A549 (cell line): ENCODE results near the gene SLIRP. TPM values are rescaled to one million over a fixed set of nuclear protein-coding genes. Genes with fewer than 3 reads are reported as not detected.

Experiments
- ATAC-seq, 2 experiments: fragments of 200-7000 bp in 1 of 2; fragments of >200 bp in 1 of 2; cut with Nextera tagmentation in 1 of 2; cut with Tn5 transposase in 1 of 2; 3 replicates each; pipeline versions ENCODE4 v1.8.0 to v1.9.1; 2018 to 2020; ENCODE audit warnings: mild to moderate bottlenecking in 1 of 2, moderate library complexity in 1 of 2
- CTCF ChIA-PET: fragments of 300-600 bp; sonication (Branson Sonifier 250); formaldehyde crosslinking; extraction: SDS; loops from one replicate; lab custom pipeline; 2021; ENCODE audit warnings: antibody characterized with exemption, inconsistent platforms; lab: Yijun Ruan, JAX
- POLR2A ChIA-PET: fragments of 350-600 bp; formaldehyde crosslinking; extraction: SDS; loops from one replicate; lab custom pipeline; 2021; ENCODE audit warnings: antibody characterized with exemption, inconsistent platforms; lab: Yijun Ruan, JAX
- DNase-seq, 2 experiments: peaks; one replicate each; pipeline versions ENCODE4 v3.0.0 to v3.0.0-alpha.2; 2011 to 2016; ENCODE audit warnings: low read depth in 1 of 2, low spot score in 1 of 2
- FAIRE-seq: peaks from 2 replicates; lab custom pipeline; 2011; peaks lifted over from hg19 to GRCh38; lab: Jason Lieb, UNC
- H3K27ac ChIP-seq, 2 experiments: fragments of >200 bp; sonication (Bioruptor Twin); formaldehyde crosslinking; 3 replicates each; pipeline ENCODE4 v1.5.1; 2016 to 2017
- H3K4me1 ChIP-seq: fragments of >200 bp; sonication (Bioruptor Twin); formaldehyde crosslinking; 3 replicates; pipeline ENCODE4 v1.6.1; 2016
- H3K4me2 ChIP-seq: fragments of >200 bp; sonication (Bioruptor Twin); formaldehyde crosslinking; 3 replicates; pipeline ENCODE4 v1.6.1; 2016
- H3K4me3 ChIP-seq: fragments of >200 bp; sonication (Bioruptor Twin); formaldehyde crosslinking; 3 replicates; pipeline ENCODE4 v1.5.1; 2016
- H3K9me3 ChIP-seq: fragments of >200 bp; sonication (Bioruptor Twin); formaldehyde crosslinking; 3 replicates; pipeline ENCODE4 v1.6.1; 2016
- CHD2 ChIP-seq: fragments of 150-350 bp; IDR thresholded peaks from 2 replicates; pipeline ENCODE4 v1.6.1; 2014; ENCODE audit warnings: low read length; ENCODE audit not compliant: partially characterized antibody
- CHD4 ChIP-seq: fragments of 200-600 bp; sonication (generic); IDR thresholded peaks from 2 replicates; pipeline ENCODE4 v1.6.1; 2016; ENCODE audit warnings: antibody characterized with exemption, mild to moderate bottlenecking, borderline replicate concordance
- EP300 ChIP-seq, 2 experiments: fragments of >200 bp; sonication (Bioruptor Twin); formaldehyde crosslinking; IDR thresholded peaks; 2 replicates in 1 of 2; 3 replicates in 1 of 2; pipeline ENCODE4 v1.6.1; 2016 to 2017
- FOXS1 ChIP-seq: fragments of 250-450 bp; sonication (Bioruptor Pico); IDR thresholded peaks from 2 replicates; pipeline ENCODE4 v1.5.0; 2020; ENCODE audit warnings: mild to moderate bottlenecking, moderate library complexity
- GATA3 ChIP-seq: IDR thresholded peaks from 2 replicates; pipeline ENCODE4 v1.6.1; 2012; ENCODE audit warnings: borderline replicate concordance
- JUN ChIP-seq, 2 experiments: fragments of >200 bp; sonication (Bioruptor Twin); formaldehyde crosslinking; IDR thresholded peaks; 2 replicates in 1 of 2; 3 replicates in 1 of 2; pipeline ENCODE4 v1.6.1; 2016 to 2017
- NFE2L2 ChIP-seq: fragments of 150-350 bp; conservative IDR thresholded peaks from 2 replicates; pipeline ENCODE4 v1.6.1; 2014; ENCODE audit warnings: low read length
- RCOR1 ChIP-seq: fragments of 150-350 bp; IDR thresholded peaks from 2 replicates; pipeline ENCODE4 v1.6.1; 2014; ENCODE audit warnings: antibody characterized with exemption, low read length, low read depth
- RFX5 ChIP-seq: fragments of 450-650 bp; IDR thresholded peaks from 2 replicates; pipeline ENCODE4 v1.7.1; 2014; ENCODE audit warnings: antibody characterized with exemption, mild to moderate bottlenecking, moderate library complexity
- SMC3 ChIP-seq: fragments of >200 bp; sonication (Bioruptor Twin); formaldehyde crosslinking; IDR thresholded peaks from 3 replicates; pipeline ENCODE4 v1.6.1; 2018; ENCODE audit warnings: inconsistent platforms
- SREBF2 ChIP-seq: fragments of 450-650 bp; IDR thresholded peaks from 2 replicates; pipeline ENCODE4 v1.6.1; 2014; ENCODE audit warnings: mild to moderate bottlenecking, moderate library complexity
- TP53 ChIP-seq: fragments of 250-450 bp; sonication (Bioruptor Pico); IDR thresholded peaks from 2 replicates; pipeline ENCODE4 v1.5.0; 2021; ENCODE audit warnings: mild to moderate bottlenecking, moderate library complexity
- ZFP36 ChIP-seq: fragments of 450-650 bp; IDR thresholded peaks from 2 replicates; pipeline ENCODE4 v1.6.1; 2014; ENCODE audit warnings: borderline replicate concordance; ENCODE audit not compliant: partially characterized antibody
- WGBS: methylation state at CpG from one replicate; pipeline ENCODE4 v1.1.6; 2017; ENCODE audit errors: missing lambda C conversion rate; 5-methylcytosine and 5-hydroxymethylcytosine counted together
- polyA plus RNA-seq, 4 experiments: library from polyadenylated mRNA; depleted of rRNA in 3 of 4; stranded (reverse); fragments of >200 nt; fragmentation: RNase III in 1 of 4; extraction: RNeasy Plus Mini Kit Qiagen cat#74134 plus additional on column Dnase treatment in 1 of 4; gene quantifications; 2 replicates in 3 of 4; 3 replicates in 1 of 4; pipeline ENCODE4 v1.2.3, GENCODE V29; 2011 to 2017
- TF ChIP-seq, protein P1 (sequence below): fragments of >200 bp; sonication (Bioruptor Twin); formaldehyde crosslinking; IDR thresholded peaks from 2 replicates; pipeline ENCODE4 v1.6.1; 2016
- TF ChIP-seq, protein P2 (sequence below): fragments of 150-350 bp; IDR thresholded peaks from 2 replicates; pipeline ENCODE4 v1.6.1; 2014; ENCODE audit warnings: low read depth, mild to moderate bottlenecking, low read length
- TF ChIP-seq, protein P3 (sequence below): fragments of >200 bp; sonication (Bioruptor Twin); formaldehyde crosslinking; IDR thresholded peaks from 3 replicates; pipeline ENCODE4 v1.6.1; 2016
- TF ChIP-seq, protein P4 (sequence below): fragments of 200-600 bp; sonication (generic); IDR thresholded peaks from 2 replicates; pipeline ENCODE4 v1.6.1; 2016; ENCODE audit warnings: antibody characterized with exemption, mild to moderate bottlenecking, moderate library complexity

SLIRP gene
- polyA plus RNA-seq, 2 of the 4 experiments (the other 2 are of a cell fraction) = 492 to 623 TPM

- WGBS = 90% methylated on average over 6 of the region's 6 CpGs
- H3K4me1 ChIP-seq = peaks cover 2% of the 10 kb centered on the region; the same call in 1 of the 3 replicates
- TF ChIP-seq CHD4 (no peak), RCOR1 (no peak), RFX5 (no peak)
- TF ChIP-seq, protein P1, sequence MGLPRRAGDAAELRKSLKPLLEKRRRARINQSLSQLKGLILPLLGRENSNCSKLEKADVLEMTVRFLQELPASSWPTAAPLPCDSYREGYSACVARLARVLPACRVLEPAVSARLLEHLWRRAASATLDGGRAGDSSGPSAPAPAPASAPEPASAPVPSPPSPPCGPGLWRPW = no peak
- TF ChIP-seq, all 56 proteins: peak for 0
- no peak for ATAC-seq
- H3K4me2 ChIP-seq = no peak overlapping the region
- no peak for DNase-seq
- CTCF ChIA-PET = no interaction called here
- no peak overlapping the region for H3K4me3 ChIP-seq
- H3K9me3 ChIP-seq = no peaks in the 10 kb centered on the region
- no peak for FAIRE-seq
- H3K27ac ChIP-seq = no peak overlapping the region
- POLR2A ChIA-PET = no interaction called here
Observed at GRCh38 chr14:77714926-77715325, 7.0 kb downstream of the SLIRP start.

DNA sequence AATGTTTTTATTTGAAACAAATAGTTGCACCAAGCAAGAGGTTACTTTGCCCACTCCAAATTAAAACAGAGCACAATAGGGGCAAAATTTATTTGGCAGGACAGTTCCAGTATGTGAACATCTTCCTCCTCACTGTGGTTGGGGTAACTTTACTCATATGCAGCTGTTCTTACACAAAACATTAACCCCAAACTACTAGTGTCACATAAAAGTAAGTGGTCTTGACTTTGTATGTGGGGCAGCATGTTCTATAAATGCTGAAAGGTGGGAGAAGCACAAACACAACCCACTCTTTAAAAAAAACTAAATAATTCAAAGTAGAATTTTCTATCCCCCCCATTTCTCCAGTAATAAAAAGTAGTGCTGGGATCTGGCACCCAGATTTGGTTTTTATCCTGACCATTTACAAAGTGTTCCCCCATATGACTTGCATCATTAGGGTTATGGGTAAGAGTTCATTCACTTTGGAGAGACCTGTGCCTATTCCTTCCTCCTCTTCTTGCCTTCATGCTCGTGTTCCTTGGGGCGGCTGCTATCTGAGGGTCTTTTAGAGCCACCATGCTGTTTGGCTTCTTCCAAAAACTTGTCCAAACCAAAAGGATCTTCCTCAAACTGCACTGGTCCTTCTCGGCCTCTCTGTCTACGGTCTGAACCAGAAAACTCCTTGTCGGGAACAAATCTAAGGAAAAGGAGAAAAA lies 9.9 kb downstream of the SLIRP start:
- H3K4me3 ChIP-seq = no peak overlapping the region
- 90% methylated on average over 5 of the region's 5 CpGs for WGBS
- ChIA-PET POLR2A (no interaction called here), CTCF (interaction anchor here (0.9 kb wide), 1 partner anchor 97 kb away, joined by 3 read pairs; no protein-coding TSS in a partner anchor)
- FAIRE-seq (no peak), DNase-seq (no peak), ATAC-seq (no peak)
- H3K27ac ChIP-seq = no peak overlapping the region
- H3K4me1 ChIP-seq = no peaks in the 10 kb centered on the region
- no peak overlapping the region for H3K4me2 ChIP-seq
- no peaks in the 10 kb centered on the region for H3K9me3 ChIP-seq
- no peak for TF ChIP-seq CHD2
- TF ChIP-seq, protein P2, sequence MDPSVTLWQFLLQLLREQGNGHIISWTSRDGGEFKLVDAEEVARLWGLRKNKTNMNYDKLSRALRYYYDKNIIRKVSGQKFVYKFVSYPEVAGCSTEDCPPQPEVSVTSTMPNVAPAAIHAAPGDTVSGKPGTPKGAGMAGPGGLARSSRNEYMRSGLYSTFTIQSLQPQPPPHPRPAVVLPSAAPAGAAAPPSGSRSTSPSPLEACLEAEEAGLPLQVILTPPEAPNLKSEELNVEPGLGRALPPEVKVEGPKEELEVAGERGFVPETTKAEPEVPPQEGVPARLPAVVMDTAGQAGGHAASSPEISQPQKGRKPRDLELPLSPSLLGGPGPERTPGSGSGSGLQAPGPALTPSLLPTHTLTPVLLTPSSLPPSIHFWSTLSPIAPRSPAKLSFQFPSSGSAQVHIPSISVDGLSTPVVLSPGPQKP = no peak
- no peak for TF ChIP-seq ZFP36

DNA sequence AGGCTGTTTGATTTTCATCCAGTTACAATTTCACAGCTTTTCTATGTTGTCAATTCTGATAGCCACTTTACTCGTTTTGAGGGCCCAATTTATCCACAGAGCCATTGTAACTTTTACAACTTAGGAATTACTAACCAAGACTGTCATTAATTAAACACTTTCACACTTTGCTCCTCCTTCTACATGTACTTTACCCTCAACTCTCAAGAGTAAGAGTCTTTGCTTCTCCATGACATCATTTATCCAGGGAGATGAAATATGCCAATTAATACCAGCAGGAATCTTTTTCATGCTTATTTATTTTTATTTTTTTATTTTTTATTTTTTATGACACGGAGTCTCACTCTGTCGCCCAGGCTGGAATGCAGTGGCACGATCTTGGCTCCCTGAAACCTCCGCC lies 13.5 kb downstream of the SLIRP start:
- no peak for TF ChIP-seq GATA3
- TF ChIP-seq, protein P3, sequence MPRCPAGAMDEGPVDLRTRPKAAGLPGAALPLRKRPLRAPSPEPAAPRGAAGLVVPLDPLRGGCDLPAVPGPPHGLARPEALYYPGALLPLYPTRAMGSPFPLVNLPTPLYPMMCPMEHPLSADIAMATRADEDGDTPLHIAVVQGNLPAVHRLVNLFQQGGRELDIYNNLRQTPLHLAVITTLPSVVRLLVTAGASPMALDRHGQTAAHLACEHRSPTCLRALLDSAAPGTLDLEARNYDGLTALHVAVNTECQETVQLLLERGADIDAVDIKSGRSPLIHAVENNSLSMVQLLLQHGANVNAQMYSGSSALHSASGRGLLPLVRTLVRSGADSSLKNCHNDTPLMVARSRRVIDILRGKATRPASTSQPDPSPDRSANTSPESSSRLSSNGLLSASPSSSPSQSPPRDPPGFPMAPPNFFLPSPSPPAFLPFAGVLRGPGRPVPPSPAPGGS = no peak
- TF ChIP-seq NFE2L2 = no peak
- no peak for TF ChIP-seq TP53 (CRISPR knock-in tag)
- TF ChIP-seq, protein P4, sequence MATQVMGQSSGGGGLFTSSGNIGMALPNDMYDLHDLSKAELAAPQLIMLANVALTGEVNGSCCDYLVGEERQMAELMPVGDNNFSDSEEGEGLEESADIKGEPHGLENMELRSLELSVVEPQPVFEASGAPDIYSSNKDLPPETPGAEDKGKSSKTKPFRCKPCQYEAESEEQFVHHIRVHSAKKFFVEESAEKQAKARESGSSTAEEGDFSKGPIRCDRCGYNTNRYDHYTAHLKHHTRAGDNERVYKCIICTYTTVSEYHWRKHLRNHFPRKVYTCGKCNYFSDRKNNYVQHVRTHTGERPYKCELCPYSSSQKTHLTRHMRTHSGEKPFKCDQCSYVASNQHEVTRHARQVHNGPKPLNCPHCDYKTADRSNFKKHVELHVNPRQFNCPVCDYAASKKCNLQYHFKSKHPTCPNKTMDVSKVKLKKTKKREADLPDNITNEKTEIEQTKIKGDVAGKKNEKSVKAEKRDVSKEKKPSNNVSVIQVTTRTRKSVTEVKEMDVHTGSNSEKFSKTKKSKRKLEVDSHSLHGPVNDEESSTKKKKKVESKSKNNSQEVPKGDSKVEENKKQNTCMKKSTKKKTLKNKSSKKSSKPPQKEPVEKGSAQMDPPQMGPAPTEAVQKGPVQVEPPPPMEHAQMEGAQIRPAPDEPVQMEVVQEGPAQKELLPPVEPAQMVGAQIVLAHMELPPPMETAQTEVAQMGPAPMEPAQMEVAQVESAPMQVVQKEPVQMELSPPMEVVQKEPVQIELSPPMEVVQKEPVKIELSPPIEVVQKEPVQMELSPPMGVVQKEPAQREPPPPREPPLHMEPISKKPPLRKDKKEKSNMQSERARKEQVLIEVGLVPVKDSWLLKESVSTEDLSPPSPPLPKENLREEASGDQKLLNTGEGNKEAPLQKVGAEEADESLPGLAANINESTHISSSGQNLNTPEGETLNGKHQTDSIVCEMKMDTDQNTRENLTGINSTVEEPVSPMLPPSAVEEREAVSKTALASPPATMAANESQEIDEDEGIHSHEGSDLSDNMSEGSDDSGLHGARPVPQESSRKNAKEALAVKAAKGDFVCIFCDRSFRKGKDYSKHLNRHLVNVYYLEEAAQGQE = no peak
- no peak for TF ChIP-seq FOXS1 (CRISPR knock-in tag)
- TF ChIP-seq SMC3 = no peak
- no peak for TF ChIP-seq EP300 (IDR thresholded peaks at IDR 0.05)
- TF ChIP-seq, protein P2 = no peak
- TF ChIP-seq CHD4 = no peak
- no peak for TF ChIP-seq JUN (IDR thresholded peaks at IDR 0.05)
- TF ChIP-seq SREBF2 = no peak
- TF ChIP-seq RFX5 = no peak
- no peaks in the 10 kb centered on the region for H3K4me1 ChIP-seq
- CTCF ChIA-PET = interaction anchor here (0.7 to 2.1 kb wide), 2 partner anchors 9 to 10 kb away, joined by 5 to 6 read pairs; no protein-coding TSS in a partner anchor
- ATAC-seq (no peak), DNase-seq (no peak), FAIRE-seq (no peak)
- POLR2A ChIA-PET = no interaction called here
- no peak overlapping the region for H3K4me2 ChIP-seq
- H3K27ac ChIP-seq = no peak overlapping the region
- no peaks in the 10 kb centered on the region for H3K9me3 ChIP-seq
- H3K4me3 ChIP-seq = no peak overlapping the region
- 88% methylated on average over 5 of the region's 5 CpGs for WGBS
